Mesendoderm (in vitro differentiated cells): ENCODE data around the gene TOR1AIP2.

Source experiments
- DNase-seq: peaks from one replicate; pipeline ENCODE4 v3.0.0; 2013
- H2AK5ac ChIP-seq: 2 replicates; pipeline ENCODE4 v1.6.1; 2013; ENCODE audit warnings: low read length, inconsistent platforms
- H2BK120ac ChIP-seq: 2 replicates; pipeline ENCODE4 v1.6.1; 2013; ENCODE audit warnings: low read depth, mild to moderate bottlenecking, low read length, moderate library complexity, mixed read lengths
- H2BK15ac ChIP-seq: replicated peaks from 2 replicates; pipeline ENCODE4 v1.6.1; 2013; ENCODE audit warnings: low read depth, mild to moderate bottlenecking, moderate library complexity
- H2BK5ac ChIP-seq: 2 replicates; pipeline ENCODE4 v1.6.1; 2013; ENCODE audit warnings: low read length, inconsistent platforms
- H3K18ac ChIP-seq: 2 replicates; pipeline ENCODE4 v1.6.1; 2013; ENCODE audit warnings: mild to moderate bottlenecking, low read length, mixed read lengths
- H3K23ac ChIP-seq: one replicate; pipeline ENCODE4 v1.6.1; 2013; ENCODE audit warnings: low read length
- H3K27ac ChIP-seq: 2 replicates; pipeline ENCODE4 v1.5.1; 2013; ENCODE audit warnings: low read depth, mild to moderate bottlenecking, inconsistent platforms, low read length, moderate library complexity
- H3K27me3 ChIP-seq: 2 replicates; pipeline ENCODE4 v1.6.1; 2013; ENCODE audit warnings: low read length, control low read depth, mild to moderate bottlenecking, inconsistent platforms; ENCODE audit not compliant: insufficient read depth, poor library complexity
- H3K36me3 ChIP-seq: 2 replicates; pipeline ENCODE4 v1.6.1; 2013; ENCODE audit warnings: low read length, inconsistent platforms; ENCODE audit not compliant: control insufficient read depth, insufficient read depth
- H3K4ac ChIP-seq: one replicate; pipeline ENCODE4 v1.6.1; 2013; ENCODE audit warnings: low read depth, mild to moderate bottlenecking, low read length, moderate library complexity
- H3K4me1 ChIP-seq: 2 replicates; pipeline ENCODE4 v1.6.1; 2013; ENCODE audit warnings: low read depth, low read length, inconsistent platforms; ENCODE audit not compliant: control insufficient read depth
- H3K4me2 ChIP-seq: 2 replicates; pipeline ENCODE4 v1.6.1; 2013; ENCODE audit warnings: low read length
- H3K4me3 ChIP-seq: 2 replicates; pipeline ENCODE4 v1.5.1; 2013; ENCODE audit warnings: mild to moderate bottlenecking, low read length
- H3K56ac ChIP-seq: one replicate; pipeline ENCODE4 v1.6.1; 2013; ENCODE audit warnings: low read length
- H3K79me1 ChIP-seq: 2 replicates; pipeline ENCODE4 v1.6.1; 2013; ENCODE audit warnings: low read length, inconsistent platforms
- H3K79me2 ChIP-seq: 2 replicates; pipeline ENCODE4 v1.6.1; 2013; ENCODE audit warnings: mild to moderate bottlenecking, low read length; ENCODE audit not compliant: control insufficient read depth, insufficient read depth
- H3K9ac ChIP-seq: 2 replicates; pipeline ENCODE4 v1.6.1; 2013; ENCODE audit warnings: low read length, inconsistent platforms
- H4K5ac ChIP-seq: one replicate; pipeline ENCODE4 v1.6.1; 2013; ENCODE audit warnings: low read length
- H4K8ac ChIP-seq: one replicate; pipeline ENCODE4 v1.6.1; 2013; ENCODE audit warnings: low read depth, mild to moderate bottlenecking, control low read depth, low read length, moderate library complexity
- WGBS: extraction: QIAGEN DNeasy Blood & Tissue Kit; methylation state at CpG from one replicate; pipeline ENCODE4 v1.1.7; 2013; ENCODE audit warnings: low lambda C conversion rate, missing lambda C conversion rate; ENCODE audit not compliant: insufficient coverage; ENCODE audit errors: extremely low coverage; 5-methylcytosine and 5-hydroxymethylcytosine counted together

Gene TOR1AIP2

GRCh38 chr1:179831225-179831624 lies 46.4 kb downstream of the TOR1AIP2 start:
- Histone ChIP-seq H3K4me3 (no peak overlapping the region), H2BK5ac (no peak overlapping the region), H3K79me2 (no peaks in the 10 kb centered on the region), H3K9ac (no peak overlapping the region), H3K4me2 (no peak overlapping the region), H3K27ac (no peak overlapping the region), H3K56ac (no peak overlapping the region), H3K27me3 (no peaks in the 10 kb centered on the region), H2AK5ac (no peak overlapping the region), H3K4ac (no peak overlapping the region), H4K5ac (no peak overlapping the region), H2BK120ac (no peak overlapping the region), H3K79me1 (no peaks in the 10 kb centered on the region), H4K8ac (no peak overlapping the region), H3K23ac (no peak overlapping the region), H3K36me3 (no peaks in the 10 kb centered on the region), H3K4me1 (no peaks in the 10 kb centered on the region), H2BK15ac (no peak overlapping the region), H3K18ac (no peak overlapping the region)
- no CpG with 5 or more reads among the region's 3 CpGs for WGBS
- DNase-seq, result no peak

- no peak overlapping the region for H2BK15ac ChIP-seq
- H3K4me3 ChIP-seq, result no peak overlapping the region
- no peak overlapping the region for H3K18ac ChIP-seq
- H3K36me3 ChIP-seq, result no peaks in the 10 kb centered on the region
- H4K8ac ChIP-seq, result no peak overlapping the region
- no peak overlapping the region for H3K9ac ChIP-seq
- H2AK5ac ChIP-seq, result no peak overlapping the region
- no peaks in the 10 kb centered on the region for H3K27me3 ChIP-seq
- H3K4ac ChIP-seq, result no peak overlapping the region
- no peaks in the 10 kb centered on the region for H3K79me1 ChIP-seq
- H3K4me1 ChIP-seq, result no peaks in the 10 kb centered on the region
- WGBS, result no CpG with 5 or more reads among the region's 9 CpGs
- no peak overlapping the region for H3K23ac ChIP-seq
- H4K5ac ChIP-seq, result no peak overlapping the region
- H2BK5ac ChIP-seq, result no peak overlapping the region
- DNase-seq, result no peak
- H3K27ac ChIP-seq, result no peak overlapping the region
- H3K56ac ChIP-seq, result no peak overlapping the region
- H3K79me2 ChIP-seq, result no peaks in the 10 kb centered on the region
- H2BK120ac ChIP-seq, result no peak overlapping the region
- H3K4me2 ChIP-seq, result no peak overlapping the region
Observed at GRCh38 chr1:179828554-179829110, 49.0 kb downstream of the TOR1AIP2 start.

GRCh38 chr1:179826626-179827280 lies 50.9 kb downstream of the TOR1AIP2 start:
- no peak overlapping the region for H3K4ac ChIP-seq
- no peak overlapping the region for H3K18ac ChIP-seq
- H3K9ac ChIP-seq, result no peak overlapping the region
- H3K27me3 ChIP-seq, result no peaks in the 10 kb centered on the region
- no peak overlapping the region for H2BK120ac ChIP-seq
- H3K27ac ChIP-seq, result no peak overlapping the region
- H3K56ac ChIP-seq, result no peak overlapping the region
- no peak overlapping the region for H2BK15ac ChIP-seq
- no peak overlapping the region for H4K8ac ChIP-seq
- H3K4me1 ChIP-seq, result no peaks in the 10 kb centered on the region
- no peak for DNase-seq
- no peak overlapping the region for H3K4me2 ChIP-seq
- no peak overlapping the region for H4K5ac ChIP-seq
- H3K4me3 ChIP-seq, result no peak overlapping the region
- H2BK5ac ChIP-seq, result no peak overlapping the region
- WGBS, result no CpG with 5 or more reads among the region's 7 CpGs
- no peaks in the 10 kb centered on the region for H3K36me3 ChIP-seq
- no peaks in the 10 kb centered on the region for H3K79me2 ChIP-seq
- no peaks in the 10 kb centered on the region for H3K79me1 ChIP-seq
- no peak overlapping the region for H3K23ac ChIP-seq
- H2AK5ac ChIP-seq, result no peak overlapping the region

GRCh38 chr1:179825798-179826460 lies 51.7 kb downstream of the TOR1AIP2 start:
- Histone ChIP-seq H3K79me2 (no peaks in the 10 kb centered on the region), H3K4me3 (no peak overlapping the region), H3K79me1 (no peaks in the 10 kb centered on the region), H2BK15ac (no peak overlapping the region), H3K23ac (no peak overlapping the region), H3K27me3 (no peaks in the 10 kb centered on the region), H2BK120ac (no peak overlapping the region), H2AK5ac (no peak overlapping the region), H4K5ac (no peak overlapping the region), H3K4ac (no peak overlapping the region), H3K36me3 (no peaks in the 10 kb centered on the region), H3K4me1 (no peaks in the 10 kb centered on the region), H3K9ac (no peak overlapping the region), H4K8ac (no peak overlapping the region), H3K18ac (no peak overlapping the region), H2BK5ac (no peak overlapping the region), H3K27ac (no peak overlapping the region), H3K56ac (peak overlapping the region; percentile 38), H3K4me2 (no peak overlapping the region)
- no CpG with 5 or more reads among the region's 13 CpGs for WGBS
- no peak for DNase-seq

- Histone ChIP-seq H2AK5ac (no peak overlapping the region), H4K8ac (no peak overlapping the region), H2BK120ac (no peak overlapping the region), H3K56ac (no peak overlapping the region), H3K36me3 (no peaks in the 10 kb centered on the region), H3K4me3 (no peak overlapping the region), H3K79me2 (no peaks in the 10 kb centered on the region), H3K23ac (no peak overlapping the region), H3K18ac (no peak overlapping the region), H3K27me3 (no peaks in the 10 kb centered on the region), H2BK15ac (no peak overlapping the region), H3K4me2 (no peak overlapping the region), H4K5ac (no peak overlapping the region), H3K4me1 (no peaks in the 10 kb centered on the region), H3K27ac (no peak overlapping the region), H3K4ac (no peak overlapping the region), H3K79me1 (no peaks in the 10 kb centered on the region), H3K9ac (no peak overlapping the region), H2BK5ac (no peak overlapping the region)
- no CpG with 5 or more reads among the region's 8 CpGs for WGBS
- DNase-seq, result no peak
Observed at GRCh38 chr1:179825206-179825605, 52.4 kb downstream of the TOR1AIP2 start.
